Measurements from ENCODE around the gene PARL. TPM values are rescaled to one million over a fixed set of nuclear protein-coding genes. Genes with fewer than 3 reads are reported as not detected.

PARL gene
- total RNA-seq, 1 experiment from 2014 or later, result 68.7 TPM

GRCh38 chr3:183827809-183828537 lies 56.7 kb downstream of the PARL start:
- in situ Hi-C loops (cut with HindIII; ENCODE audit: low pct_unique_long_range_greater_than_20kb, low sequenced_read_pairs), result no loop called here
- DNase-seq (ENCODE audit: low read depth, low spot score), result no peak

GRCh38 chr3:183826448-183827250 lies 58.0 kb downstream of the PARL start:
- DNase-seq (ENCODE audit: low read depth, low spot score), result no peak
- in situ Hi-C loops (cut with HindIII; ENCODE audit: low pct_unique_long_range_greater_than_20kb, low sequenced_read_pairs), result no loop called here

- in situ Hi-C loops (cut with HindIII; ENCODE audit: low pct_unique_long_range_greater_than_20kb, low sequenced_read_pairs), result no loop called here
- DNase-seq (ENCODE audit: low read depth, low spot score), result peak; percentile 67
Measured at GRCh38 chr3:183825456-183826161, 59.1 kb downstream of the PARL start, which contains the start of gene MAP6D1. Gene MAP6D1 (minus strand): TSS chr3:183825577. CDS start chr3:183825547, 30 bp downstream.

GRCh38 chr3:183824761-183825455 lies 59.8 kb downstream of the PARL start:
- no peak for DNase-seq (ENCODE audit: low read depth, low spot score)
- in situ Hi-C loops (cut with HindIII; ENCODE audit: low pct_unique_long_range_greater_than_20kb, low sequenced_read_pairs), result no loop called here

GRCh38 chr3:183823963-183824362 lies 60.7 kb downstream of the PARL start:
- in situ Hi-C loops (cut with HindIII; ENCODE audit: low pct_unique_long_range_greater_than_20kb, low sequenced_read_pairs), result no loop called here
- DNase-seq (ENCODE audit: low read depth, low spot score), result no peak

- in situ Hi-C loops (cut with HindIII; ENCODE audit: low pct_unique_long_range_greater_than_20kb, low sequenced_read_pairs), result no loop called here
- DNase-seq (ENCODE audit: low read depth, low spot score), result no peak
Measured at GRCh38 chr3:183822631-183823030, 62.0 kb downstream of the PARL start.

- no peak for DNase-seq (ENCODE audit: low read depth, low spot score)
- in situ Hi-C loops (cut with HindIII; ENCODE audit: low pct_unique_long_range_greater_than_20kb, low sequenced_read_pairs), result no loop called here
Measured at GRCh38 chr3:183819831-183820230, 64.8 kb downstream of the PARL start.

- no peak for DNase-seq (ENCODE audit: low read depth, low spot score)
- in situ Hi-C loops (cut with HindIII; ENCODE audit: low pct_unique_long_range_greater_than_20kb, low sequenced_read_pairs), result no loop called here
Measured at GRCh38 chr3:183818706-183819624, 65.7 kb downstream of the PARL start.

- DNase-seq (ENCODE audit: low read depth, low spot score), result no peak
- in situ Hi-C loops (cut with HindIII; ENCODE audit: low pct_unique_long_range_greater_than_20kb, low sequenced_read_pairs), result no loop called here
Measured at GRCh38 chr3:183818041-183818620, 66.5 kb downstream of the PARL start.

- in situ Hi-C loops (cut with HindIII; ENCODE audit: low pct_unique_long_range_greater_than_20kb, low sequenced_read_pairs), result no loop called here
- DNase-seq (ENCODE audit: low read depth, low spot score), result no peak
Measured at GRCh38 chr3:183817639-183818038, 67.0 kb downstream of the PARL start.

GRCh38 chr3:183816681-183817510 lies 67.8 kb downstream of the PARL start:
- no peak for DNase-seq (ENCODE audit: low read depth, low spot score)
- in situ Hi-C loops (cut with HindIII; ENCODE audit: low pct_unique_long_range_greater_than_20kb, low sequenced_read_pairs), result no loop called here

- in situ Hi-C loops (cut with HindIII; ENCODE audit: low pct_unique_long_range_greater_than_20kb, low sequenced_read_pairs), result no loop called here
Measured at GRCh38 chr3:183815951-183816475, 68.7 kb downstream of the PARL start.

GRCh38 chr3:183815563-183815940 lies 69.1 kb downstream of the PARL start:
- no peak for DNase-seq (ENCODE audit: low read depth, low spot score)
- in situ Hi-C loops (cut with HindIII; ENCODE audit: low pct_unique_long_range_greater_than_20kb, low sequenced_read_pairs), result no loop called here

More at GRCh38 chr3:183815951-183816475, 68.7 kb downstream of the PARL start:
- DNase-seq (ENCODE audit: low read depth, low spot score), result no peak

GRCh38 chr3:183814240-183814639 lies 70.4 kb downstream of the PARL start:
- in situ Hi-C loops (cut with HindIII; ENCODE audit: low pct_unique_long_range_greater_than_20kb, low sequenced_read_pairs), result no loop called here
- no peak for DNase-seq (ENCODE audit: low read depth, low spot score)

- no peak for DNase-seq (ENCODE audit: low read depth, low spot score)
Measured at GRCh38 chr3:183812761-183813445, 71.8 kb downstream of the PARL start.

More at GRCh38 chr3:183812761-183813445, 71.8 kb downstream of the PARL start:
- in situ Hi-C loops (cut with HindIII; ENCODE audit: low pct_unique_long_range_greater_than_20kb, low sequenced_read_pairs), result no loop called here

Data from SK-MEL-5 (cell line).